Hematopoietic multipotent progenitor cell (in vitro differentiated cells): ENCODE results near the gene MDFIC2. TPM values are rescaled to one million over a fixed set of nuclear protein-coding genes. Genes with fewer than 3 reads are reported as not detected.
"Not testable (repeated sequence)": the region's sequence is repeated elsewhere in the genome, so short reads cannot be mapped to it uniquely, and the experiment has no call there.

Experiments
- DNase-seq, 3 donors: peaks; one replicate each; pipeline ENCODE4 v3.0.0-alpha.2; 2011 to 2015; ENCODE audit warnings: low read depth in 2 of 3, low spot score in 2 of 3
- total RNA-seq: library from RNA; depleted of rRNA; stranded (reverse); fragments of >200 nt; gene quantifications from one replicate; pipeline ENCODE4 v1.2.3, GENCODE V29; 2012

Gene MDFIC2
- total RNA-seq, 1 donor: not detected

GRCh38 chr3:70261283-70261682 is 51.2 kb downstream of the MDFIC2 start:
- DNase-seq: no peak

- no peak for DNase-seq
Observed at GRCh38 chr3:70256566-70256965, 55.9 kb downstream of the MDFIC2 start.

- no peak for DNase-seq
Observed at GRCh38 chr3:70250492-70250891, 61.9 kb downstream of the MDFIC2 start.

- no peak for DNase-seq
Observed at GRCh38 chr3:70249509-70250160, 62.8 kb downstream of the MDFIC2 start.

GRCh38 chr3:70248856-70249255 is 63.6 kb downstream of the MDFIC2 start:
- DNase-seq: no peak

- DNase-seq: no peak
Observed at GRCh38 chr3:70247955-70248354, 64.5 kb downstream of the MDFIC2 start.

- DNase-seq: no peak
Observed at GRCh38 chr3:70245746-70246525, 66.5 kb downstream of the MDFIC2 start.

- no peak for DNase-seq
Observed at GRCh38 chr3:70244422-70244821, 68.0 kb downstream of the MDFIC2 start.

GRCh38 chr3:70242297-70242882 is 70.0 kb downstream of the MDFIC2 start:
- no peak for DNase-seq

- DNase-seq: no peak
Observed at GRCh38 chr3:70233812-70234211, 78.6 kb downstream of the MDFIC2 start.

GRCh38 chr3:70233112-70233511 is 79.3 kb downstream of the MDFIC2 start:
- no peak for DNase-seq

- no peak for DNase-seq
Observed at GRCh38 chr3:70231266-70231701, 81.2 kb downstream of the MDFIC2 start.

- DNase-seq: no peak
Observed at GRCh38 chr3:70227437-70227836, 85.0 kb downstream of the MDFIC2 start.

GRCh38 chr3:70225146-70225545 is 87.3 kb downstream of the MDFIC2 start:
- DNase-seq: no peak

- DNase-seq: no peak
Observed at GRCh38 chr3:70224337-70224736, 88.1 kb downstream of the MDFIC2 start.

GRCh38 chr3:70218471-70218870 is 94.0 kb downstream of the MDFIC2 start:
- no peak for DNase-seq

GRCh38 chr3:70211274-70211673 is 101.2 kb downstream of the MDFIC2 start:
- not testable (repeated sequence) for DNase-seq

GRCh38 chr3:70201975-70202374 is 110.5 kb downstream of the MDFIC2 start:
- DNase-seq: no peak

GRCh38 chr3:70189884-70190473 is 122.5 kb downstream of the MDFIC2 start:
- no peak for DNase-seq

GRCh38 chr3:70186221-70186620 is 126.2 kb downstream of the MDFIC2 start:
- DNase-seq: no peak

- no peak for DNase-seq
Observed at GRCh38 chr3:70185661-70186060, 126.8 kb downstream of the MDFIC2 start.
